ENCODE results near the gene MYH11.

GRCh38 chr16:15775663-15776304, 81.0 kb downstream of the MYH11 start:
- TF ChIP-seq CTCF (IDR thresholded peaks at IDR 0.05) = no peak
- no peak for TF ChIP-seq POLR2A (IDR thresholded peaks at IDR 0.05)

Data from esophagus squamous epithelium (tissue), 4 donors.